HG02588 (cell line): ENCODE results near the gene LRRIQ4.

Source experiments
- ATAC-seq: cut with Tn5 transposase; IDR thresholded peaks from one replicate; pipeline ENCODE4 v1.9.1; 2021; ENCODE audit warnings: mild to moderate bottlenecking, moderate library complexity; ENCODE audit not compliant: unreplicated experiment

Gene LRRIQ4

DNA sequence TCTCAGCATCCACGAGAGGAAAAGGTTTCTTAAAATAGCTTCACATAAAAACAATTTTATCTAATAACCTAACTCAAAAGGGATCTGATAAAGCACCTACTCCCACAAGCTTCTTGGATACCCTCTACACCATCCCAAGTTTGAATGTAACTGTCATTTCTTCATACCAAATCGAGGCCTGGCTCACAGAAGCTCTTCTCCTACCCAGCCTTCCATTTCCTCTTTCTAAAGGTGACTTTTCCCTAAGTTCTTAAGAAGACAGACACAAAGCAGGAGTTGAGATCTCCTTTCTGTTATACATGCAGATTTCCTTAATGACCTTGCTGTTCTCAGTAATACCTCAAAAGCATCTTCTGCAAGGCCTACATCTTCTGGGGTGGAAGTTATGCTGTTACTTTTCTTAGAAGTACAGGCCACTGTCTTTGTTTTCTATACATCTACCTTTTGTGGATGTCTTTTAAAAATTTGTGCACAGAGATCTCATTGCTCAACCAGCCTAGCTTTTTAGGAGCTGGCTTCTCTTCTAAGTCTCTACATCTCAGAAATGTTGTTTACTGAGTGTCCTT, 3.4 kb upstream of the LRRIQ4 start:
- no peak for ATAC-seq

DNA sequence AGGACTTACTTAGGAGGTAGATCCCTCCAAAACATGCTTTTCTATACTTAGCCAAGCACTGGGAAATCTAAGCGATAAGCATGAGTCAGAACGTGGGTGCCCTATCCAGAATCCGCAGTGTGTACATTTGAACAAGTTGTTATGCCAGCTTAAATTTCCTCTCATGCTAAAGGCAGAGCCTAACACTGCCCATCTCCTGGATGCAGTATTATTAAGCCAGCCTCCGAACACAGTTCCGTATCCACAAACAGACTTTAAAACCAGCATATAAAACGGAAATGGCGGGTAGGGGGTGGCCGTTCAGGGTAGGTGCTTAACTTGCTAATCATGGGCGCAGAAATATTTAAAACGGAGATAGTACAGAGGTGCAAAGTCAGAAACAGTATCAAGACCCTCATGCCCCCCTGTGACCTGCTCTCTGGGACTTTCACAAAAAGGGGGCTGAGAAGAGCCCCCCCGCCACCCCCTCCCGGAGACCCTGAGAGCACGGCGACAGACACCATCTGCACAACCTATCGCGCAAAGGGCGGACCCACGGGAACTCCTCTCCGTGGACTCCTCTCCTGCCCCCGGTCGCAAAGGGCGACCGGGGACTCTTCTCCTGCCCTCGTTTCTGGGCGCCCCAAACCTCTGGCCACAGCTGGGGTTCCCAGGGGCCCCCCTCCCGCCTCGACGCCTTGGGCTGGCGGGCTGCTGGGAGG, 889 bp upstream of the LRRIQ4 start:
- ATAC-seq: peak; percentile 3

DNA sequence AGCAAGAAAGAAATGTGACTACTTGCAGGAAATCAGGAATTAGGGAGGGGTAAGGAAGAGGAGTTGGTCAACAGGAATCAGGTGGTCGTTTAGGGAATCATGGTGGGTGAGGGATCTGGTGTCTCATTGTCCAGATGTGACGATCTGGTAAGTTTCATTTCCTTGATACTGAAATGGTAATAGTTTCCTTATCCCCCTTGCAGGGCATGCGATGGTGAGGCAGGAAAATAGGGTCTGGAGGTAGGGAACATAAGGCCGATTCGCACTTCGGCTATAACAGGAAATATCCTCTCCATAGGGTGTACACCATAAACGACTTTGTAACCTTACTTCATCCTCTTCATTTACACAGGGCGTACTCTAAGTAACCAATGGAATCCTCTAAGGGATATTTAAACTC, 608 bp downstream of the LRRIQ4 start:
- no peak for ATAC-seq

DNA sequence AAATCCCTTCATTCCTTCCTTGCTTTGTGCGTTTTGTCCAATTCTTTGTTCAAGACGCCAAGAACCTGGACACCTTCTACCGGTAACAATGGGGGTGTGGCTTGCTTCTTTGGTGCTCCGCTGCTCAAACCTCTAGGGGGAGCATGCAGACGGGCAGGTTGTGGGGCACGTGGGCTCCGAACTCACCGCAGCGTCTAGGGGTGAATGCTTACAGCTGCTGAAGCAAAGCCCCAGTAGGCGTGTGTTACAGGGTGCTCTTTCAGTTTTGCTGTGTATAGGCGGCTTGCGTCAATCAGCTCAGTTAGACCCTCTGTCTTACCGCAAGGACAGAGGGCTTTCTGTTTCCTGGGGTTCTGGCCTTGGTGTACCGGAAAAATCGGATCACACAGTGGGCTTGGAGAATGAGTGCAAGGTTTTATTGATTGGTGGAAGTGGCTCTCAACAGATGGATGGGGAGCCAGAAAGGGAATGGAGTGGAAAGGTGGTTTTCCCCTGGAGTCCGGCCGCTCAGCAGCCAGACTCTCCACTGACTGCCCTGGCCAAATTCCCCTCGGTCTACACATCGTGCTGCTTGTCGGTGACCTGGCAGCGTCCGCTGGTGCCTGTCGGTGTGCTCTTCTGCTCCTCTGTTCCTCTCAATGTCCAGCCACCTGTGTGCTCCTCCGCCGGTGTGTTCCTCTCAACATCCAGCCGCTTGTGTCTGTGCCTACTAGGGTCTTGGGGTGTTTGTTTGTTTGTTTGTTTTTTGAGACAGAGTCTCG, 1.3 kb downstream of the LRRIQ4 start:
- peak; percentile 84 for ATAC-seq

DNA sequence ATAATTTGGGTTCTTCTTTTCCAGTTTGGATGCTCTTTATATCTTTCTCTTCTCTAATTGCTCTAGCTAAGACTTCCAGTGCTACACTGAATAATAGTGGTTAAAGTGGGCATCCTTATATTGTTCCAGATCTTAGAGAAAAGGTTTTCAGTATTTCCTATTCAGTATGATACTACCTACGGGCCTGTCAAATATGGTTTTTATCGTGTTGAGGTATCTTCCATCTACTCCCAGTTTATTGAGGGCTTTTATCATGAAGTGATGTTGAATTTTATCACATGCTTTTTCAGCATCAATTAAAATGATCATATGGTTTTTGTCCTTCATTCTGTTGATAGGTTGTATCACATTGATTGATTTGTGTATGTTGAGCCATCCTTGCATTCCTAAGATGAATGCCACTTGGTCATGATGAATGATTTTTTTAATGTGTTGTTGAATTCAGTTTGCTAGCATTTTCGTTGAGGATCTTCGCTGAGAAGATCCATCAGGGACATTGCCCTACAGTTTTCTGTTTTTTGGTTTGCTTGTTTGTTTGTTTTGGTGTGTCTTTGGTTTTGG, 3.0 kb downstream of the LRRIQ4 start:
- ATAC-seq: no peak

DNA sequence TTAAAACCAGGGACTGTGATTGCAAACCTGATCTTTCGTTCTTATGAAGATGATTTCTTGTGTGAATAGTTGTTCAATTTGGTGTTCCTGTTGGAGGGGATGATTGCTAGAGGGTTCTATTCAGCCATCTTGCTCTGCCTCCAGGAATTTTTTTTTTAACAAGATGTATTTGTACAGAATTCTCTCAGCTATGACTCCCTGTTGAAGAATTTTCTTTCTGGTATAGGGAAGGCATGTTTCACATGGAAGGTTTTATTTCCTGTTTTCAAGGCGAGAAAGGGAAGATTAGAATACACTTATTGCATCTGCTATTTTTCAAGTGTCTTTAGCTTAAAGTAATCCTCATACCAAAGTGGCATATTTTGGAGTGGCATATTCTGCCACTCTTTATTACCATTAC, 5.6 kb downstream of the LRRIQ4 start:
- no peak for ATAC-seq

DNA sequence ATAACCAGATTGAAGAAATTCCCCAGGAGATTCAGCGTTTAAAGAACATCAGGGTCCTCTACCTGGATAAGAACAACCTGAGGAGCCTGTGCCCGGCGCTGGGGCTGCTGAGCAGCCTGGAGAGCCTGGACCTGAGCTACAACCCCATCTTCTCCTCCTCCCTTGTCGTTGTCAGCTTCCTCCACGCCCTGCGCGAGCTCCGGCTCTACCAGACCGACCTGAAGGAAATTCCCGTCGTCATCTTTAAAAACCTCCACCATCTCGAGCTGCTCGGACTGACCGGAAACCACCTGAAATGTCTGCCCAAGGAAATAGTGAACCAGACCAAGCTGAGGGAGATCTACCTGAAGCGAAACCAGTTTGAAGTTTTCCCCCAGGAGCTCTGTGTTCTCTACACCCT, 9.4 kb downstream of the LRRIQ4 start:
- no peak for ATAC-seq

DNA sequence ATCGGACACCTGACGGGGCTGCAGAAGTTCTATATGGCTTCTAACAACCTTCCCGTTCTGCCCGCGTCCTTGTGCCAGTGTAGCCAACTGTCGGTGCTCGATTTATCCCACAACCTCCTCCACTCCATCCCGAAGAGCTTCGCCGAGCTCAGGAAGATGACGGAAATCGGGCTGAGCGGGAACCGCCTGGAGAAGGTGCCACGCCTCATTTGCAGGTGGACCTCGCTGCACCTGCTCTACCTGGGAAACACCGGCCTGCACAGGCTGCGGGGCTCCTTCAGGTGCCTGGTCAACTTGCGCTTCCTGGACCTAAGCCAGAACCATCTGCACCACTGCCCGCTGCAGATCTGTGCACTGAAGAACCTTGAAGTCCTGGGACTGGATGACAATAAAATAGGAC, 9.9 kb downstream of the LRRIQ4 start:
- ATAC-seq: no peak

DNA sequence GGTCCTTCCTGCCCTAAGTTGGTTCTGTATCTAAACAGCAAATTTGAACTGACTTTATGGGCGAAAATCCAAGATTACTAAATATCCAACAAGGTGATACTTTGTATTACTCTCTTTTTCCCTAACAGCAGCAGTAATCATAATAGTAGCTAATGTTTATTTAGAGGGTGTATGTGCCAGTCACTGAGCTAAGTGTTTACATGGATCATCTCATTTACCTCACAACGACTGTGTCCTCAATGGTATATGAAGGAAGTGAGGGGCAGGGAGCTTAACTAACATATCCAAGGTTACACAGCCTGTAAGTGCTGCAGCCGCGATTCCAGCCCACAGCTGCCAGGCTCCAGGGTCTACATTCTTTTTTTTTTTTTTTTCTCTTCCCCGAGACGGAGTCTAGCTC, 10.3 kb downstream of the LRRIQ4 start:
- ATAC-seq: no peak

DNA sequence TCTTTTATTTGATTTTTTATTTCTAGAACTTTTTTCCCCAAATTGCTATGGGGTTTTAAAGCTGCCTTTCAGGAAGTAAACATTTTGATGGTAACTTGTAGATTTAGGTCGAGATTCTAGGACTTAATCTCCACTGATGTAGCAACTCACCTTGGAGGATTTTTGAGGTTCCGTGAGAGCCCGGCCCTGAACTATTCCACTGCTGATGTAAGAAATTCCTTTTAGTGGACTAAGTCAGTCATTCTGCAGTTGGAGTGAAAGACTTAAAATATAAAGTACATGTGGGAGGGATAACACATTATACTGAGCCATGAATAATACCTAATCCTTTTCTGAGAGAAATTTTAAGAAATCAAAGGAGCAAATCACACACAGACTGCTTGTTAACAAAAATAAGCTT, 12.6 kb downstream of the LRRIQ4 start:
- ATAC-seq: no peak

DNA sequence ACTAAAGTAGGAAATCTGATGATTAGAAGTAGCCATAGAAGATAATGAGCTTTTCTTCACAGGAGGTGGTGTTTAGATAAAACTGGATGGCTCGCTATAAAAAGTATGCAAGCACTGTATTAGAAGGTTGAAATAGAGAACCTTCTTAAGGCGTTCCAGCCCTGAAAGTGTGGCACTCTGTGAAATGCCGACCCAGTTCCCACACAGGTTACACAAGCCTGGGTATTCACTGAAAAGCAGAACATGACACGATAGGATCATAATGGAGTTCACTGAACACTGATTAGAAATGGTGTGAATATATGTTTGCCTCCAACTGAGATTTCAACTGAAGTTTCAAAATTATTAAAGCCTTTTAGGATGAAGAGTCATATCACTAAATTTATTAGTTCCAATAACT, 15.0 kb downstream of the LRRIQ4 start:
- no peak for ATAC-seq

DNA sequence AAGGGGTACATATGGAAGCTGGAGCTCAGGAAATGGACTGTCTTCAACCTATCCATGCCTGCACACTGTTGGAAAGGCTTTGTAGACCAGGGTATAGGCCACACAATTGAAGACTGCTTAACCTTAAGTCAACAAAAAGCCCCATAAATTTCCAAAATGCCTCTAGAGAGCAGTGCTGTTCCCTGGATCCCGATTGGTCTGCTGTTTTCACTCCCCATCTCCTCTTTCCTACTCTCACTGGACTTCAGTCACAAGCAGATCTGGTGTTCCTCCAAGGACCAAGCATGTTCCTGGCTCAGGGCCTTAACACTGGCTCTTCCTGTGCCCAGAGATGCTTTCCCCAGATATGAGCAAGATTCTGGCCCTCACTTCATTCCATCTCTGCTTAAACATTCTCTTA, 22.9 kb downstream of the LRRIQ4 start:
- ATAC-seq: no peak

DNA sequence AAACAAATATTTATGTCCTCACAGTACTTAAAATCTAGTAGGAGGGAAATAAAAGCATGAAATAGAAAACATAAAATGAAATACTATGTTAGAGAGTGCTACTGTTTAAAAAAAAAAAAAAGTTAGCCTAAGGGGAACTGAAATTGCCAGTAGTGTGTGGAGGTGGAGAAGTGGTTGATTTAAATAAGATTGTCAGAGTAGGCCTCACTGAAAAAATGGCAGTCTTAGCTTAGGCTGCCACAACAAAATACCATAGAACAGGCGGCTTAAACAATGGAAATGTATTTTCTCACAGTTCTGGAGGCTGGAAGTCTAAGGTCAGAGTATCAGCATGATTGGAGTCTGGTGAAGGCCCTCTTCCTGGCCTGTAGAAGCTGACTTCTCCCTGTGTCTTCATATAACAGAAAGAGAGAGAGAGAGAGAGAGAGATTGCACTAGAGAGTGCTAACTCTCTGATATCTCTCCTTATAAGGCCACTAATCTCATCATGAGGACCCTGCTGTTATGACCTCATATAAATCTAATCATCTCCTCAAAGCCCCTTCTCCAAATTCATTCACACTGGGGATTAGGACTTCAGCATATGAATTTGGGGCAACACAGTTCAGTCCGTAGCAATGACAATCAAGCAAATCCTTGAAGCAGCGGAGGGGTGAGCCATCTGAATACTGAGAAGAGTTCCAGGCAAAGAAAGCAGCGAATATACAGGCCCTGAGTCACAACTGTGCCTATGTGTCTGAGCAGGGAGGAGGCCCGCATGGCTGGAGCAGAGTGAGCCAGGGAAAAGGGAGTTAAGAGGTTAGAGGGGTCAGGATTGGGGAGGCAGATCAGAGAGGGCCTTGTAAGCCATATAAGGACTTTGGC, 23.6 kb downstream of the LRRIQ4 start:
- ATAC-seq: peak; percentile 88

DNA sequence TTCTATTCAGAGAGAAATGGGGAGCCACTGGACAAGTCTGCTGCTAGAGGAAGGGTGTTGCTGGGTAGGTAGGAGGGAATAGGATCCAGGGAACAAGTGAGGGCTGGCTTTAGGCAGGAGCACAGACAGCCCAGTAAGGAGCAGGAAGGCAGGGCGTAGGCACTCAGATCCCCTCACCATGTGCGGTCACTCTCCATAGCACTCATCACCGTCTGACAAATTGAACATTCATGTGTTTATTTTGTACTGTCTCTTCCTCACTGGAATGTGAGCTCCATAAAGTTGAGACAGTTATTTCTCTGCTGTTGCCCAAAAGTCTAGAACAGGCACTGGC, 24.2 kb downstream of the LRRIQ4 start:
- no peak for ATAC-seq

DNA sequence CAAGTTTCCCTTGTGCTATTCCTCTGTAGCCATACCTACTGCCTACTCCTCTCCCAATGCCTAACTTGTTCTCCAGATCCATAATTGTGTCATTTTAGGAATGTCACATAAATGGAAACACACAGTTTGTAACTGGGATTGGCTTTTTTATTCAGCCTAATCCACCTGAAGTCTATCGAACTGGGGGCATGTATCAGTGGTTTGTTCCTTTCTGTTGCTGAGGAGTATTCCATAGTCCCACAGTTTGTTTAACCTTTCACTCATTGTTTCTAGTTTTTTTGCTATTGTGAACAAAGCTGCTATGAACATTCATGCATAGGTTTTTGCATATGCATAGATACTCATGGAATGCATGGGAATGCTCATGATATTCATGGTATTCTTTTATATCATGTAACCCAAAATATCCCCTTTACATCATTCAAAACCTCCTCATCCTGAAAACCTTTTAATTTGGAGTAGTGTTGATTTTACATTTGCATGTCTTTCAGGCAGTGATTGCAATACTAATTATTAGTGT, 25.9 kb downstream of the LRRIQ4 start:
- no peak for ATAC-seq

DNA sequence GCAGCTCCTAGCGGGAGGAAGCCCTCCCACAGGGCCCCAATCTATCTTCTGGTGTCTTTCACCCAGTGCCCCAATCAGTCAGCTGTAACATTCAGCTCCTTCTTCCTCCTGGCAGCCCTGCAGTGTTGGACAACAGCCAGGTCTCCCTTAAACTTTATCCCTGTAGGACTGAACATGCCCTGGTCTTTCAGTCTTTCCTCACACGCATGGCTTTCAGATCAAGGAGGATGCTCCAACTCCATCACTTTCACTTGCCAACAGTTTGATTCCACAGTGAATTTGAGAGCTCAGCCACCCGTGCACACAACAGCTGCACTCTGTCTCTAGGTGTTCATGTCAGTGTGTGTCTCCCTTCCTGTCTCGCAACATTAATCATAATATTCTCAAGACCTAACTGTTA, 28.5 kb downstream of the LRRIQ4 start:
- no peak for ATAC-seq

DNA sequence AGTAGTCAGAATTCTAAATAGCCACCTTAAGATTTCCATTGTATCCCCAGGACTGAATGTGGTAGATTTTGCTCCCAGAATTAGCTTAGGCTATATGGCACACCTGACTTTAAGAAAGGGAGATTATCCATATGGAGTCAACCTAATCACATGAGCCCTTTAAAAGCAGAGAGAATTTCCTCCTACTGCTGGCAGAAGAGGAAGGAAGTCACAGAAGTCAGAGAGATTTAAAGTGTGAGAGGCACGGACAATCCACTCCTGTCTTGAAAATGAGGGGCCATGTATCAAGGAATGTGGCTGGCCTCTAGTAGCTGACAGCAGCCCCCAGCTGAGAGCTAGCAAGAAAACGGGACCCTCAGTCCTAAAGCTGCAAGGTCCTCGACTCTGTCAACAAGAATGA, 30.3 kb downstream of the LRRIQ4 start:
- no peak for ATAC-seq

DNA sequence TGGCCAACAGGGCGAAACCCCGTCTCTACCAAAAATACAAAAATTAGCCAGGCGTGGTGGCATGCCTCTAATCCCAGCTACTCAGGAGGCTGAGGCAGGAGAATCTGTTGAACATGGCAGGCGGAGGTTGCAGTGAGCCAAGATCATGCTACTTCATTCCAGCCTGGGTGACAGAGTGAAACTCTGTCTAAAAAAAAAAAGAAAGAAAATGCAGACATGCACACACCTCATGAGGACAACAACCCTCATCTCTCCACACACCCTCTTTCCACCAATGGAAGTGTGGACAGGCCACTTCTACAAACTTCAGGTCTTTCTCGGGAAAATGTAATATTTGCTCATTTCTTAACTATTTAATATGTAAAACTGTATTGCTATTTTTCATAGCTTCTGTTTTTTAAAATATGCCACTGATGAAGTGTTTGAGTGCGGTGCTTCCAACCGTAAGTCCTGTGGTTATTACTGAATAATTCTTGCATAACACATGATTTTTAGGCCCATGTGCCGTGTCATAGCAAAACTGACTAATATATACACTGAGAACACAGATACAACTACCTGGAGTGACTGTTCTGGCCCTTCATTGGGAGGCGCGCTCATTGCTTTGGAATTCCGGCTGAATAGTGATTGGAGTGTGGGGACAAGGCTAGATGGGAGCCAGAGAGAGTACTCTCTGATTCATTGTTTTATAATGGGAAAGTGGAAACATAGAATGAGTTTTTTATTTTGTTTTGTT, 34.0 kb downstream of the LRRIQ4 start:
- ATAC-seq: peak; percentile 96

DNA sequence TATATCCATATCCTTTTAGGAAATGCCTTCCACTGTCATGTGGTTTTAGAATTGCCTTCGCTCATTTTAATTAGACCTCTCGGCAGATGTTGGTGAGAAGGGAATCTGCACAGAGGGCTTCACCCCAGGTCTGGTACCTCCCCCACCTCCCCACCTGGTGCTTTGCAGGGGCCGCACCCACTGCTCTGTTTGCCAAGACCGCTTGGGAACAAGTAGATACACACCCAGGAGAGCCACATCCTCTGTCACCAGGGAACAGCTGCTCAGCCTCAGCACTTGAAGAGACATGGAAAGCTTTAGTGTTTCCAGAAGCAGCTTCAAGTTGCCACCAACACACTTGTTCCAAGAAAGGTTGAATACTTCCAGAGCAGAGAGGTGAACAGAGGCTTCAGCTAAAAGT, 35.2 kb downstream of the LRRIQ4 start:
- ATAC-seq: no peak

DNA sequence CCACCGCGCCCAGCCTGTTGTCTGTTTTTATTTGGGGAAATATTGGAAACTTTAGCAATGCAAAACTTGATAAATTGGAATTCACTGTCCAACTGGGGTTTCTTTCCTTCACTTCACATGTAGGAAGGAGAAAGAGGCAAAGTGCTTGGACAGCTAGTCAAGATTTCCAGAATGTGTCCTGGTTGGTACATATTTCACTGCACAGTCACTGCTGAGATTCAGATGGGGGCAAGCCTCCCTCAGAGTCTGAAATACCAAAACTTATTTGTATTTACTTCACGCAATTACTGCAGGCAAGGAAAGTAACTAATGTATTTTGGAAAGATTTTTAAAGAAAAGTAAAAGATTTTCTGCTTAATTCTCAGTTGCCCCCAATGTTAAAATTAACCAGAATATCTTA, 36.1 kb downstream of the LRRIQ4 start:
- ATAC-seq: no peak
